Aortic smooth muscle cell (primary cell): Measurements from ENCODE around the gene PTGIS. TPM values are rescaled to one million over a fixed set of nuclear protein-coding genes. Genes with fewer than 3 reads are reported as not detected.

Source experiments
- total RNA-seq: library from RNA; depleted of rRNA; stranded (reverse); fragments of >200 nt; gene quantifications from 2 replicates; pipeline ENCODE4 v1.2.3, GENCODE V29; 2014

Gene PTGIS
- 193 and 321 TPM in 2 replicates for total RNA-seq

DNA sequence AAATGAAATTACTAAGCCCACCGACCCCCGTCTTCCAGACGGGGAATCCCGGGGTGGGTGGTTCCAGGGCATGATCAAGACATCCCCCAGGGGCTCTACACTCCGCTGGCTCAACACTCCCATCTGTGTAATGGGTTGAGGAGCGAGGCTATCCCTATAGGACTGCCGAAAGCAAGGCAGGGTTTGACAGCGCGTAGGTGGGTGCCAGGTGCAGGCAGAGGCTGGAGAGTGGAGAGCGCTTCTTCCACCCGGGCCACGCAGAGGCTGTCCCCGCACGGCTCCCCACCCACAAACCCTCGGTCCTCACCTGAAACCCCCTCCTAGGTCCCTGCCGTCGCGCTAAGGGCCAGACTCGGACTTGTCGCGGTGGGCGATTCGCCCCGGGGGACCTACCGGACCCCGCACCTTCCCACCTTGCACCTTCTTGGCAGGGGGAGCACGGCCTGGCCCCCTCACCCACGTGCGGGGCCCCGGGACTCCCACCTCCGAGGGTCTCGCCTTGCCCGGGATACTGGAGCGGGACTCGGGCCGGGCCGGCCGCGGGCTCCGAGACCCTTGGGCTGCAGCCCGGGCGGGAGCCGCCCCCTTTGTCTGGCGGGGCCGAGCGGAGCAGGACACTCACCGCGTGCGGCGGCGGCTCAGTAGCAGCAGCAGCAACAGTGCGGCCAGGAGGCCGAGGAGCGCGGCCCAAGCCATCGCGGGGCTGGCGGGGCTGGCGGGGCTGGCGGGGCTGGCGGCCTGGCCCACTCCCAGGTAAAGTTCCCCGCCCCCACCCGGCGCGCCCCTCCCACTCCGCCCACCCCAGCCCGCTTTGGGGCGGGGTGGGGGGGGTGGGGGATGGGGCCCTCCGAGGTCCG is at the start of gene PTGIS:
Gene PTGIS (minus strand): TSS at position 717 of the 857 bp plus-strand sequence. CDS start 21 bp downstream, at position 696.

DNA sequence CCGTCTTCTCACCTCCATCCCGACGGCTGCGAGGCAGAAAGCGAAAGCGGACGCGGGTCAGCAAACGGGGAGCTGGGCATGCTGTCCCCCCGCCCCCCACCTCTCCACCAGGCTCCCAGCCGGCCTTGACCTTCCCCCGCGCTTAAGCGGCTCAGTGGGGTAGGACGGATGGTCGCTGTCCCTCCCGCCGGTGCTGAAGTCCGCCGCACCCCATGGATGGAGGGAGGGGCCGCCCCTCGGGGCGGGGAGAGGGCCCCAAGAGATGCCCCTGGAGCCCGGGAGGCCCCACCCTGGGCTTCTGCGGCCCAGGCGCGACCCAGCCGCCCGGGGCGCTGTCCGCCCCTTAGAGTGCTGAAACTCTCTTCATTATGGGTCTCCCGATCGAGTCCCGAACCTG is 85.3 kb downstream of the PTGIS start, which contains the start of gene KCNB1:
Gene KCNB1 (minus strand): TSS at position 48 of the 397 bp plus-strand sequence. CDS start 188 bp downstream, outside the sequence.

Other genes starting within 250 kb of the PTGIS start
- gene KCNB1, start 85.5 kb downstream of the PTGIS start, total RNA-seq, result under 0.01 and 0.19 TPM in 2 replicates
- 14.7 and 19.8 TPM in 2 replicates for gene B4GALT5, start 145.7 kb upstream of the PTGIS start, total RNA-seq
- gene SLC9A8, start 244.7 kb upstream of the PTGIS start, total RNA-seq, result 8.6 and 9.3 TPM in 2 replicates